Stimulated activated CD4-positive, alpha-beta T cell treated with anti-CD3 and anti-CD28 coated beads, Interleukin-1b, Interleukin-23, amount 100 ng/mL, for 48 hours (primary cell): Measurements from ENCODE around the gene TSPAN18.

Source experiments
- DNase-seq: peaks from one replicate; pipeline ENCODE4 v3.0.0-alpha.2; 2020

TSPAN18 gene

GRCh38 chr11:44711787-44712608 is 14.8 kb upstream of the TSPAN18 start:
- no peak for DNase-seq

GRCh38 chr11:44713022-44713421 is 13.7 kb upstream of the TSPAN18 start:
- no peak for DNase-seq

- no peak for DNase-seq
Measured at GRCh38 chr11:44716256-44716655, 10.5 kb upstream of the TSPAN18 start.

- no peak for DNase-seq
Measured at GRCh38 chr11:44718057-44718456, 8.7 kb upstream of the TSPAN18 start.

GRCh38 chr11:44718612-44719390 is 8.0 kb upstream of the TSPAN18 start:
- no peak for DNase-seq

- DNase-seq, result no peak
Measured at GRCh38 chr11:44725016-44725685, 1.6 kb upstream of the TSPAN18 start.

GRCh38 chr11:44725757-44726282 is 942 bp upstream of the TSPAN18 start:
- no peak for DNase-seq

GRCh38 chr11:44727114-44727372 is 281 bp downstream of the TSPAN18 start:
- DNase-seq, result no peak

GRCh38 chr11:44727373-44728287 is 868 bp downstream of the TSPAN18 start:
- peak; percentile 82 for DNase-seq

GRCh38 chr11:44728491-44728910 is 1.7 kb downstream of the TSPAN18 start:
- DNase-seq, result no peak

- DNase-seq, result no peak
Measured at GRCh38 chr11:44729063-44729462, 2.3 kb downstream of the TSPAN18 start.

- DNase-seq, result no peak
Measured at GRCh38 chr11:44729713-44730112, 3.0 kb downstream of the TSPAN18 start.

- no peak for DNase-seq
Measured at GRCh38 chr11:44730775-44731174, 4.0 kb downstream of the TSPAN18 start.

- DNase-seq, result no peak
Measured at GRCh38 chr11:44731685-44732430, 5.1 kb downstream of the TSPAN18 start.

- DNase-seq, result no peak
Measured at GRCh38 chr11:44732564-44732963, 5.8 kb downstream of the TSPAN18 start.

GRCh38 chr11:44733877-44734276 is 7.1 kb downstream of the TSPAN18 start:
- no peak for DNase-seq

GRCh38 chr11:44734843-44735381 is 8.2 kb downstream of the TSPAN18 start:
- DNase-seq, result no peak

GRCh38 chr11:44736791-44737190 is 10.0 kb downstream of the TSPAN18 start:
- no peak for DNase-seq

GRCh38 chr11:44737245-44738085 is 10.7 kb downstream of the TSPAN18 start:
- no peak for DNase-seq

GRCh38 chr11:44738791-44739190 is 12.0 kb downstream of the TSPAN18 start:
- DNase-seq, result no peak
